ENCODE measurements around the gene TTC1.

TTC1 gene

DNA sequence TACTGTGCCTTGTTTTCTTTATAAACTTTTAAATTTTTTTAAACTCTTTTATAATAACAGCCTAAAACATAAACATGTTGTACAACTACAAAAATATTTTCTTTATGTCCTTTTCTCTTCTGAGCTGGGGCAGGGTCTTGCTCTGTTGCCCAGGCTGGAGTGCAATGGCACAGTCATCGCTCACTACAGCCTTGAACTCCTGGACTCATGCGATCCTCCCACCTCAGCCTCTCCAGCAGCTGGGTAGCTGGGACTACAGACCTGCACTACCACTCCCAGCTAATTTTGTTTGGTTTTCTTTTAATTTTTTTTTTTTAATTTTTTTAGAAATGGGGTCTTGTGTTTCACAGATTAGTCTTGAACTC is 31.5 kb downstream of the TTC1 start:
- Histone ChIP-seq H3K9me3 (ENCODE audit: insufficient read depth, low read length) (no peaks in the 10 kb centered on the region), H4K20me1 (ENCODE audit: low read depth, low read length) (no peaks in the 10 kb centered on the region), H3K79me2 (ENCODE audit: insufficient read depth, low read length) (no peaks in the 10 kb centered on the region), H3F3A (ENCODE audit: insufficient read depth) (no peaks in the 10 kb centered on the region), H3K9ac (ENCODE audit: low read length) (no peak overlapping the region), H3K27me3 (ENCODE audit: low read length) (no peaks in the 10 kb centered on the region), H3K9me2 (replicated peaks; ENCODE audit: insufficient read depth, low read length) (no peaks in the 10 kb centered on the region), H3K4me2 (ENCODE audit: low read depth, low read length, poor library complexity, severe bottlenecking) (no peak overlapping the region), H3K36me3 (ENCODE audit: low read length) (peaks cover 16% of the 10 kb centered on the region; the same call in 1 of the 2 replicates), H2AFZ (ENCODE audit: low read depth, low read length, severe bottlenecking) (no peak overlapping the region), H3K27ac (ENCODE audit: low read depth, low read length) (no peak overlapping the region), H3K4me3 (ENCODE audit: insufficient read depth, low read length, poor library complexity, severe bottlenecking) (no peak overlapping the region)
- TF ChIP-seq, protein P1, sequence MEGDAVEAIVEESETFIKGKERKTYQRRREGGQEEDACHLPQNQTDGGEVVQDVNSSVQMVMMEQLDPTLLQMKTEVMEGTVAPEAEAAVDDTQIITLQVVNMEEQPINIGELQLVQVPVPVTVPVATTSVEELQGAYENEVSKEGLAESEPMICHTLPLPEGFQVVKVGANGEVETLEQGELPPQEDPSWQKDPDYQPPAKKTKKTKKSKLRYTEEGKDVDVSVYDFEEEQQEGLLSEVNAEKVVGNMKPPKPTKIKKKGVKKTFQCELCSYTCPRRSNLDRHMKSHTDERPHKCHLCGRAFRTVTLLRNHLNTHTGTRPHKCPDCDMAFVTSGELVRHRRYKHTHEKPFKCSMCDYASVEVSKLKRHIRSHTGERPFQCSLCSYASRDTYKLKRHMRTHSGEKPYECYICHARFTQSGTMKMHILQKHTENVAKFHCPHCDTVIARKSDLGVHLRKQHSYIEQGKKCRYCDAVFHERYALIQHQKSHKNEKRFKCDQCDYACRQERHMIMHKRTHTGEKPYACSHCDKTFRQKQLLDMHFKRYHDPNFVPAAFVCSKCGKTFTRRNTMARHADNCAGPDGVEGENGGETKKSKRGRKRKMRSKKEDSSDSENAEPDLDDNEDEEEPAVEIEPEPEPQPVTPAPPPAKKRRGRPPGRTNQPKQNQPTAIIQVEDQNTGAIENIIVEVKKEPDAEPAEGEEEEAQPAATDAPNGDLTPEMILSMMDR (IDR thresholded peaks at IDR 0.05; ENCODE audit: insufficient read depth, low read length, poor library complexity, severe bottlenecking): no peak
- TF ChIP-seq EZH2phosphoT487 (conservative IDR thresholded peaks at IDR 0.05; ENCODE audit: low read length): no peak

DNA sequence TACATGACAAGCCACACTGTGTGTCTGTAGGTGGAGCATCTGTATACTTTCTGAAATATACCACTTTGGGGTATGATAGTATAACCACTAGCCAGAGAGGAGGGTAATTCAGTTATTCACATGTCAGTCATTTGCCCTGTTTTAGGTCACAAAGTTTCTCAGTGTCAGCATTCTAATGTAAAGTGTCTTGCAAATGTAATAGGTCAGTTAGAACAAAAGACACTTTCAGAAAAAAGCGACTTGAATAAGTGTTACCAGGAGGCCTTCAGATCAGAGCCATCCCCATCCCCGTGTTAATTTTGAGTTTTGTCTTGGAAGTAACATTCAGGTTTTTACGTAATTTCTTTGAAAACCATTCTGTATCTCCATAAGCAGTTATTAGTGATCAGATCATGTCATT is 33.7 kb downstream of the TTC1 start:
- Histone ChIP-seq H3K27me3 (ENCODE audit: low read length) (no peaks in the 10 kb centered on the region), H3K4me2 (ENCODE audit: low read depth, low read length, poor library complexity, severe bottlenecking) (no peak overlapping the region), H3F3A (ENCODE audit: insufficient read depth) (no peaks in the 10 kb centered on the region), H3K79me2 (ENCODE audit: insufficient read depth, low read length) (no peaks in the 10 kb centered on the region), H3K9ac (ENCODE audit: low read length) (no peak overlapping the region), H2AFZ (ENCODE audit: low read depth, low read length, severe bottlenecking) (no peak overlapping the region), H3K9me2 (replicated peaks; ENCODE audit: insufficient read depth, low read length) (no peaks in the 10 kb centered on the region), H3K27ac (ENCODE audit: low read depth, low read length) (no peak overlapping the region), H3K9me3 (ENCODE audit: insufficient read depth, low read length) (no peaks in the 10 kb centered on the region), H4K20me1 (ENCODE audit: low read depth, low read length) (no peaks in the 10 kb centered on the region), H3K4me3 (ENCODE audit: insufficient read depth, low read length, poor library complexity, severe bottlenecking) (no peak overlapping the region), H3K36me3 (ENCODE audit: low read length) (peaks cover 12% of the 10 kb centered on the region; the same call in 1 of the 2 replicates)
- no peak for TF ChIP-seq EZH2phosphoT487 (conservative IDR thresholded peaks at IDR 0.05; ENCODE audit: low read length)
- TF ChIP-seq, protein P1 (IDR thresholded peaks at IDR 0.05; ENCODE audit: insufficient read depth, low read length, poor library complexity, severe bottlenecking): no peak

DNA sequence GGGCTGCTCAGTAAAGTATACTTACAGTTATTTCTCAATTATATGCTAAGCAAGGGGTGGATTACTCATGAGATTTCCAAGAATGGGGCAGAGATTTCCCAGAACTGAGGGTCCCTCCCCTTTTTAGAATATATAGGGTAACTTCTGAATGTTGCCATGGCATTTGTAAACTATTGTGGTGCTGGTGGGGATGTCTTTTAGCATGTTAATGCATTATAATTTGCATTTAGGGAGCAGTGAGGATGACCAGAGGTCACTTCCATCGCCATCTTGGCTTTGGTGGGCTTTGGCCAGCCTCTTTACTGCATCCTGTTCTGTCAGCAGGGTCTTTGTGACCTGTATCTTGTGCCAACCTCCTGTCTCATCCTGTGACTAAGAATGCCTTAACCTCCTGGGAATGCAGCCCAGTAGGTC is 35.5 kb downstream of the TTC1 start:
- H3F3A ChIP-seq (ENCODE audit: insufficient read depth): no peaks in the 10 kb centered on the region
- H3K27me3 ChIP-seq (ENCODE audit: low read length): no peaks in the 10 kb centered on the region
- TF ChIP-seq EZH2phosphoT487 (conservative IDR thresholded peaks at IDR 0.05; ENCODE audit: low read length): no peak
- H3K36me3 ChIP-seq (ENCODE audit: low read length): peaks cover 7% of the 10 kb centered on the region; the same call in 1 of the 2 replicates
- H3K9ac ChIP-seq (ENCODE audit: low read length): no peak overlapping the region
- no peaks in the 10 kb centered on the region for H4K20me1 ChIP-seq (ENCODE audit: low read depth, low read length)
- no peaks in the 10 kb centered on the region for H3K9me2 ChIP-seq (replicated peaks; ENCODE audit: insufficient read depth, low read length)
- H3K27ac ChIP-seq (ENCODE audit: low read depth, low read length): no peak overlapping the region
- H3K79me2 ChIP-seq (ENCODE audit: insufficient read depth, low read length): no peaks in the 10 kb centered on the region
- no peaks in the 10 kb centered on the region for H3K9me3 ChIP-seq (ENCODE audit: insufficient read depth, low read length)
- no peak overlapping the region for H2AFZ ChIP-seq (ENCODE audit: low read depth, low read length, severe bottlenecking)
- no peak overlapping the region for H3K4me3 ChIP-seq (ENCODE audit: insufficient read depth, low read length, poor library complexity, severe bottlenecking)
- H3K4me2 ChIP-seq (ENCODE audit: low read depth, low read length, poor library complexity, severe bottlenecking): no peak overlapping the region

DNA sequence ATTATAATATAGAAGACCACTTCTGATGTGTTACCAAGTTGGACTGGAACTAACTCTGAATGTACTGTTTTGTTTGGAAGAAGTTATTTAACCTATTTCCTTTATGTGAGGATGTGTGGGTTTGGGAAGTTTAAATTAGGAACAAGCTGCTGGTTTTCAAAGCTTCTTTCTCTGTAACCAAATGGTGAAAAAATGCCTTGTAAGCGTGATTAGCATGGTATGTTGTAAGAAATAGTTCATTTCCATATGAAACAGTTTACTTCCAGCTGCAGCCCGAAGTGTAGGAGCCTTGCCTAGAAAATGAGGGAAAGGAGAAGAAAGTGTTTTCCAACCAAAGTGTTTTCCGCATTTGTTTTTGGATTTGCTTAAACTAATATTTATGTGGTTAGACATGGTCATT is 36.0 kb downstream of the TTC1 start:
- no peak overlapping the region for H3K4me2 ChIP-seq (ENCODE audit: low read depth, low read length, poor library complexity, severe bottlenecking)
- no peak overlapping the region for H2AFZ ChIP-seq (ENCODE audit: low read depth, low read length, severe bottlenecking)
- H4K20me1 ChIP-seq (ENCODE audit: low read depth, low read length): no peaks in the 10 kb centered on the region
- no peak overlapping the region for H3K27ac ChIP-seq (ENCODE audit: low read depth, low read length)
- TF ChIP-seq, protein P1 (IDR thresholded peaks at IDR 0.05; ENCODE audit: insufficient read depth, low read length, poor library complexity, severe bottlenecking): no peak
- no peak for TF ChIP-seq EZH2phosphoT487 (conservative IDR thresholded peaks at IDR 0.05; ENCODE audit: low read length)
- H3F3A ChIP-seq (ENCODE audit: insufficient read depth): no peaks in the 10 kb centered on the region
- no peaks in the 10 kb centered on the region for H3K9me2 ChIP-seq (replicated peaks; ENCODE audit: insufficient read depth, low read length)
- H3K9me3 ChIP-seq (ENCODE audit: insufficient read depth, low read length): no peaks in the 10 kb centered on the region
- H3K36me3 ChIP-seq (ENCODE audit: low read length): peaks cover under 1% of the 10 kb centered on the region; the same call in 1 of the 2 replicates
- H3K9ac ChIP-seq (ENCODE audit: low read length): no peak overlapping the region
- no peaks in the 10 kb centered on the region for H3K79me2 ChIP-seq (ENCODE audit: insufficient read depth, low read length)
- no peak overlapping the region for H3K4me3 ChIP-seq (ENCODE audit: insufficient read depth, low read length, poor library complexity, severe bottlenecking)
- no peaks in the 10 kb centered on the region for H3K27me3 ChIP-seq (ENCODE audit: low read length)
